T follicular helper cell (primary cell): ENCODE results near the gene TMEM198.

Experiments used
- DNase-seq: peaks from one replicate; pipeline ENCODE4 v3.0.0-alpha.2; 2020; ENCODE audit warnings: low read depth
- total RNA-seq, 2 experiments: gene quantifications; one replicate each; lab custom pipeline; 2026; lab: John Stamatoyannopoulos, UW

TMEM198 gene, protein sequence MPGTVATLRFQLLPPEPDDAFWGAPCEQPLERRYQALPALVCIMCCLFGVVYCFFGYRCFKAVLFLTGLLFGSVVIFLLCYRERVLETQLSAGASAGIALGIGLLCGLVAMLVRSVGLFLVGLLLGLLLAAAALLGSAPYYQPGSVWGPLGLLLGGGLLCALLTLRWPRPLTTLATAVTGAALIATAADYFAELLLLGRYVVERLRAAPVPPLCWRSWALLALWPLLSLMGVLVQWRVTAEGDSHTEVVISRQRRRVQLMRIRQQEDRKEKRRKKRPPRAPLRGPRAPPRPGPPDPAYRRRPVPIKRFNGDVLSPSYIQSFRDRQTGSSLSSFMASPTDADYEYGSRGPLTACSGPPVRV
- 0.96 to 3.0 reads per million in 2 experiments for total RNA-seq

DNA sequence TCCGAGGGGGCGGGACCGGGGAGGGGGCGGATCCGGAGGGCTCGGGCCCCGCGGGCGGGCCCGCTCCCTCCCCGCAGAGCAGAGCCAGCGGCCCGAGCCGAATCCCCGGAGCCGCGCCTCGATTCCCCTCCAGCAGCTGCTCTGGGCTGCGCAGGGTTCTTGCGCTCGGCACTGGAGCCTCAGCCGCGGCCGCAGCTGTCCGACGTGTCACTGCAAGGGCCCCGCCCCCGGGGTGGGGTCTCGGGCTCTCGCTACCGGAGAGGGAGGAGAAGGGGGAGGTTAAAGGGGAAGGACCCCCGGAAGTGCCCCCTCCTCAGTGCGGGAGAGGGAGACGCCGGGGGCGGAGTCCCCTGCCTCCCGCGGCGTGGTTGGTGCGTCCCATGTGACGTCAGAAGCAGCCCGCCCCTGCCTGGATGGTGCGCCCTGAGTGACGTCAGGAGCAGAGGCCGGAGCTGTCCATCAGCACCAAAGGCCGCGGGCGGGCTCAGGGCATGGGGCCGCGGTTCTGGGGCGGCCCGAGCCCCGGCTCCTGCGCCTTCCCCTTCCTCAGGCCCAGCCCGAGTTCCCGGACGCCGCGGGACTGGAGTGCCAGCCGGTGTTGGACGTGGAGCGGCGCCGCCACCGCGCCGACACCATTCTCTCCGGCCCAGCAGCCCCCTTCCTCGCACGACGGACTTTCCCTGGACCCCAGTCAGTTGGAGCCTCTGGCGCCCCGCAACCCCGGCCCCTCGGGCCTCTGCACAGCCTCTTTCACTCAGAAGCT, at the start of gene TMEM198, which contains the start of gene CHPF:
TSS of gene TMEM198 (plus strand) at position 433 of the 763 bp plus-strand sequence. CDS start 700 bp downstream, outside the sequence.
TSS of gene CHPF (minus strand) at position 214 of the 763 bp plus-strand sequence. CDS start 271 bp downstream, outside the sequence.
- DNase-seq: peak; percentile 87

DNA sequence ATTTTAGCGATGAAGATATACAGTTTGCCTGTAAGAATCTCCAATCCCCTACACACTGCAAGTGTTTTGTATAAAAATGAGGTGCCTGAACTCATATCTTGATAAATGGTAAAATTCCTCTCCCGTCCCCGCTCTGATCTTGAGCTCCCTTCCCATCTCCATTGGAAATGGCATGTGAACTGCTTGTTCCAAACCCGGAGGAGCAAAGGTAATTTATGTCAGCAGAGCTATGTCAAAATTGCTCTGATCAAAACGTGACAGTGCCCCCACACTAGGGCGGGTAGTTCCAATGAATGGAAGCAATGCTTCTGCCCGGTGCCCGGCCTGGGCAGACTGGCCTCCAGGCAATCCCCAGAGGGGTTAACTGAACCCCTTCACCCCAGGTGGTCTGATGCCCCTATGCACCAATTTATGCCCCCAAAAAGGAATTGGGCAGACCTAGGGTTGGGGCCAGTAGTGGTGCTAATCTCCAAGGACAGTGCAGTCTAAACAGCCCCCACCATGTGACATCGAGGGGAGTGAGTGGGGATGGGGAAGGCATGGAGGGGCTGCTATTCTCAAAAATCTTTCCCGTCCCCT, 48.8 kb upstream of the TMEM198 start:
- no peak for DNase-seq

DNA sequence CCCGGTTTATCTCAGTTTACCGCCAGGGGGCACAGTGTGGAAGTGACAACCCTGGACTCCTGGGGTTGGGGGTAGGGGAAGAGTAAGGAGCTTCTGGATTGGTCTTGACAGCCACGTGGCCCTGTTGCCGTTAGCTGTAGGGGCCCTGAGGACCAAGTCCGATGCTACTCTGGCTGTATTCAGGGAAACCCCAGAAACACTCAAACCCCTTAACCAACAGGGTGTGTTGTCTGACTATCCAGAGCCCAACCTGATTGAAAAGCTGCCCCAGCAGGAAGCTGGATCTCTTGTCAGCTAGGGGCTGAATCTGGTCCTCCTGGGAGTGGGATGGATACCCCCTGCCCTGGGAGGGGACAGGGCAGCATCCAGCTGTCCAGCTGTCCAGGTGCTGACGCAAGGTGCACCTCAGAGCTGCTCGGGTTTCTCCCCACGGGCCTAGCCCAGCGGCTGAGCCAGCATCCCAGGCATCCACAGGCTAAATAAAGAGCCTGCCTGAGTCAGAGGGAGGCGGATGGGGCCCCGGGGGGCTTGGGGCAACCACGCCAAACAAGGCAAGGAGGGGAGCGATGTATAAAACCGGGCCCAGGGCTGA, 48.2 kb upstream of the TMEM198 start:
- peak; percentile 26 for DNase-seq

DNA sequence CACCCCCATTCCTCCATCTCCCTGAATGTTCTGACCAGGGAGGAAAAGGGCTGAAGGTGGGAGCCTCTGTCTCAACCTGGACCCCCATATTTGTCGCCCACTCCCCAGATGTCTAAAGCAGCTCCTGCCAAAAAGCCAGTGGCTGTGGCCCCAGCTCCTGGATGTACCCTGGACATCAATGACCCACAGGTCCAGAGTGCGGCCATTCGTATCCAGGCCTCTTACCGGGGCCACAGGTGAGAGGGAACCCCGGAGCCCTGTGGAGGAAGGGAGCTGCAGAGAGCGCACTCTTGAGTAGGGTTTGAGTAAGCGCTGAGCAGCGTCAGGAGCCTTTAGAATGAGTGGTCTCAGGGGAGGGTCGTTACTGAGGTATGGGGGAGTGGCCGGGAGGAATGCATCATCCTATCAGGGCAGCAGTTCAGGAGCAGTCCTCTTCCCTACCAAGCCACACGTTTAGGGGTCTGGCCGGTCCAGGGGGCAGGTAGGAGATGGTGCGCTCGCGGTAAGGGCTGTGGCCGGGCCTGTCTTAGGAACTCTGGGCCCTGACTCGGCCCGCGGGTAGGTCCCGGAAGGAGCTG, 47.5 kb upstream of the TMEM198 start:
- no peak for DNase-seq

DNA sequence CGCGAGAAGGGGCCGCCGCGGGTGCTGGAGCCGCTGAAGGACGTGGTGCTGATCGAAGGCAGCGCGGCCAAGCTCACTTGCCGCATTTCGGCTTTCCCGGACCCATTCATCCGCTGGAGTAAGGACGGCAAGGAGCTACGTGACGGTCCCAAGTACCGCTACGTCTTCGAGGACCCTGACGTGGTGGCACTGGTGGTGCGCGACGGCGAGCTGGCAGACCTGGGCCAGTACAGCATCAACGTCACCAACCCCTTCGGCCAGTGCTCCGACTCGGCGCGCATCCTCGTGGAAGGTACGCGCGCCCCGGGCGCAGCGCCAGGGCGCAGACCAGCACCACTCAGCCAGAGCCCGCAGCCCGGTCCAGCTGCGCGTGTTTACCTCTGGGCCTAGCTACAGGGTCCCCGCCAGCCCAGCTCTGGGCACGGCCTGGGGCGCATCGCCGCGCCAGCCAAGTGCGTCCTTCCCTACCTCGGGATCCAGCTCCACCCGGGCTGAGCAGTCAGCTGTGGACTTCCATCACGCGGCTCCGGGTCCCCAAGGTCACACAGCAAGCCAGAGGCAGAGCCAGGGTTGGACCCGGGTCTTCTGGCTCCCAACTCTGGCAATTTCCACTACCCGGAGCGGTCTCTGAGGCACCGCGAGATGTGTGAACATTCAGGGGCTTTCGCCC, 46.9 kb upstream of the TMEM198 start:
- DNase-seq: no peak

DNA sequence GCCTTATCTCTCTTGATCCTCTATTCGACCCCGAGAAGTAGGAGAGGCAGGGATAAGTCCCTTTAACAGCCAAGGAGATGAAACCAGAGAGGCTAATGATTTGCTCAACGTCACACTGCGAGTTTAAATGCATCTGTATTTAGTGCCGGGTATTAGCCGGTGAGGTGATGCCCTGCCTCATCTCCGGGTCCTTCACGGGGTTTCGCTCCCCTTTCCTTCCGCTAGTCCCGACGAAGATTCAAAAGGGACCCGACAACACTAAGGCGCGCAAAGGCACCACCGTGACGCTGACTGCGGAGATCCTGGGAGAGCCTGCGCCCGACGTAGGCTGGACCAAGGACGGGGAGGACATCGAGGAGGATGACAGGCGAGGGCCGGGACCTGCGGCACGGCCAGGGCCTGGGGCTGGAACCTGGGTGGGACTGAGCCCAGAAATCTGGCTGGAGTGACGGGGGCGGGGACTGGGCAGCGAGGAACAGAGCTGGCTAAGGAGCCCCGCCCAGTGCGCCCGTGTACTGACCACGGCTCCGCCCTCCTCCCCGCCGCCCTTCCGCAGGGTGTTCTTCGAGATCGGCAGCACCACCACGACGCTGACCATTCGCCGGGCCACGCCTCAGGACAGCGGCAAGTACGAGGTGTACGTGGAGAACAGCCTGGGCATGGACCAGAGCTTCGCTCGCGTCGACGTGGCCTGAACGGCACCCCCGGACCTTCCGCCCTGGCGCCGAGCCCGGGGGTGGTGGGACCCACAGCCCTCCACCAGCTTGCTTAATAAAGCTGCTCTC, 46.1 kb upstream of the TMEM198 start:
- DNase-seq: no peak

DNA sequence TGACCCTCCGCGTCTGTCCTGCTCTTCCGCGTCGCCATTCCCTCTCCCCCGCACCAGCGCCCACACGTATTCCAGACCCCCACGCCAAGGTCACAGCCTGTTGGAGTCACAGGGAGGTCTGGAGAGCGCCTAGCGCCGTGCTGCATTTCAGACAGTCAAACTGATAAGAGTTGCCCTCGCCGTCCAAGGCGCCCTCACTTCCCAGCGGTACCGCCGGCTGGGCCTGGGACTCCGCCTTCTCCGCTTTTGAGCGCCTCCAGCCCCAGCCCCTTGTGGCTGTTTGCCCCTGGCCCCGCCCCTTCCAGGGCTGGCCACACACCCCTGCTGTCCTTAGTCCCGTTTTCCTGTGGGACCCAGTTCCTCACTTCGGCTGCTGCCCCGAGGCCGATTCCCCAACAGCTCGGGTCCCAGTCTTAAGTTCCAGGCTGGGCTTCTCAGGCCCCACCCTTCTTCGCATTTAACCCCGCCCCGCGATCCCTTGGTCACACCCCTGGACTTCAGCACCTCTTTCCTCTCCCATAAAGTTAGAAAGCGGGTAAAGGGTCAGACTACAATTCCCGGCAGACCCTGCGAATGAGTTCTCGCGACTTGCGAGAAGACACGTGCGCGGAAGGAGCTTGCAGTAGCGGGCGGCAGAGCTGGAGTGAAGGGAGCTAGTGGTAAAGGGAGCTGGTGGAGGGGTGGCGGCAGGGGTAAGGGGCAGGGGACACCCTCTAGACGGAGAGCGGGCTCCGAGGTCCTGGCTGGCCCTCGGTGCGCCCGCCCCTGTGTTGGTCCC, 45.4 kb upstream of the TMEM198 start, which contains the start of gene GMPPA:
TSS of gene GMPPA (plus strand) at position 612 of the 778 bp plus-strand sequence. CDS start 1,085 bp downstream, outside the sequence.
- peak; percentile 88 for DNase-seq

DNA sequence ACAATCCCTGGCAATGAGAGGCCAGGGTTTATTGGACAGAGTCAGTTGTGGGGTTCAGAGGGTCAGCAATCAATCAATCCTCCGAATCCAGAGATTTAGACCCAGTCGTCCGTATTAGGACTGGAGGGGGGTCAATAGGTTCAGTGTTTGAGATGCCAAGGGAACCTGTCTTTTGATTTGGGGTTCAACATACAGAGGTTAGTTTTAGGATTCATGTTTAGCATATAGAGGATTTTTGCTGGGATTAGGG, 44.8 kb upstream of the TMEM198 start:
- no peak for DNase-seq

DNA sequence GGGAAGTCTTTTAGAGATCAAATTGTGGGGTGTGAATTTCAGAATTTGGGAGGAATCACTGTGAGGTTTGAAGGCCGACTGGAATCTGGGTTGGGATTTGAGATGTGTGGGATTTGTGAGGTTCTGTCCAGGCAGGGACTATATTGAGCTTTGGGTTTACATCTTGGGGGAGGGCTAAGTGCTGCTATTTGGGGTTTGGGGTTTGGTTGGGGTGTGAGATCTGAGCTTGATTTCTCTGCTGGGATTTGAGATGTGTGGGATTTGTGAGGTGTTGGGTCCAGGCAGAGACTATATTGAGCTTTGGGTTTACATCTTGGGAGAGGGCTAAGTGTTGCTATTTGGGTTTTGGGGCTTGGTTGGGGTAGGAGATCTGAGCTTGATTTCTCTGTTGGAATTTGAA, 44.3 kb upstream of the TMEM198 start:
- DNase-seq: no peak

DNA sequence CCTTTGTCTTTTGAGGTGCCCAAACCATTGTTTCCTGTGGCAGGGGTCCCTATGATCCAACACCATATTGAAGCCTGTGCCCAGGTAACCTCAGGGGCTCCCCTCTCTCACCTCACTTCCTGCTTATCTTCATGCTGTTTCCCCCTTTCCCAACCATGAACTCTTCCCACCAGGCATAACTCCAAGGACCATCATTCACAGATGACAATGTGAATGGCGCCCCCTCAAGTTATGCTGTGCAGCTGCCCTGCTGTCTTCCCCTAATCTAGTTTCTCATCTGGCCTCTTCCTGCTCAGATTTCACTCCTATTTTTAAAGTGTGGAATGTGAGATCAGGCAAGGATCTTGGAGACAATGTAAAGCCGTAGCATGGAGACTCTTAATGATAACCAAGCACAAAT, 43.7 kb upstream of the TMEM198 start:
- DNase-seq: no peak

DNA sequence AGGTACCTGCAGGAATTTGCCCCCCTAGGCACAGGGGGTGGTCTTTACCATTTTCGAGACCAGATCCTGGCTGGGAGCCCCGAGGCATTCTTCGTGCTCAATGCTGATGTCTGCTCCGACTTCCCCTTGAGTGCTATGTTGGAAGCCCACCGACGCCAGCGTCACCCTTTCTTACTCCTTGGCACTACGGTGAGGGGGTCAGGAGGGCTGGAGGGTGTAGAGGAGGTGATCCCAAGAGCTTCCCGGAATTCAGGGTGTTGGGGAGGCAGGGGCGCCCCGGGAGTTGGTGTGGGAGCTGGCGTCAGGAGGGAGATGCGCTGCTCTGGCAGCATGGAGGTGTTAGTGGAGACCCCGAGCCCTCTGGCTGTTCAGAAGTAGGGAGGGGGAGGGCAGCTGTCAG, 42.0 kb upstream of the TMEM198 start:
- no peak for DNase-seq

DNA sequence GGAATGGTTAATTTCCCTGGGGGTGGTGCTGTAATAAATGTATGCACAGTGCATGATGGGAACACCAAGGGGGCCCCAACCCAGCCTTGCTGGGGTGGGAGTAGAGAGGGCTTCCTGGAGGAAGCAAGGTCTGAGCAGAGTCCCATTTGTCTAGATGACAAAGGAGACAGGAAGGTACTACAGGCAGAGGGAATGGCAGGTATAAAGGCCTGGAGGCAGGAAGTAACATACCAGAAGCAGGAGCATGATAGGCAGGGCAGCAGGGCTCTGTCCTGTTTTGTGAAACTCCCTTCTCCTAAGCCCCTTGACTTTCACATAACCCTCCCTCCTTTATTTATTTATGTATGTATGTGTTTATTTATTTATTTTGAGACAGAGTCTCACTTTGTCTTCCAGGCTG, 41.2 kb upstream of the TMEM198 start:
- no peak for DNase-seq

DNA sequence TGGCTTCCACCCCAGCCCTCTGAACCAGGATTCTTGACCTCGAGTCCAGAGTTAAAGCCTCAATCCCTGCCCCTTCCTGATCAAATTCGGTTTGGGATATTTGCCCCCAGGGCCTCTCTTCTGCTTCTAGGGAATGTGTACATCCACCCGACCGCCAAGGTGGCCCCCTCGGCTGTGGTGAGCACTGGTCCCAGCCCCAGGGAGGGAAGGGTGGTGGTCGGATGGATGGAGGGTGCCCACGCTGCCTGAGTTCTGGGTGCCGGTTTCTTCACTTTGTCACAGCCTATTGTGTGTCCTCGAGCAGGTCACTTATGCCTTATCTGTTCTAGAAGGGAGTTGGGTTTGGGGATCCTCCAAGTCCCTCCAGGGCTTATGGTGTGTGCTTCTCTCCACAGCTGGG, 38.2 kb upstream of the TMEM198 start:
- DNase-seq: no peak

DNA sequence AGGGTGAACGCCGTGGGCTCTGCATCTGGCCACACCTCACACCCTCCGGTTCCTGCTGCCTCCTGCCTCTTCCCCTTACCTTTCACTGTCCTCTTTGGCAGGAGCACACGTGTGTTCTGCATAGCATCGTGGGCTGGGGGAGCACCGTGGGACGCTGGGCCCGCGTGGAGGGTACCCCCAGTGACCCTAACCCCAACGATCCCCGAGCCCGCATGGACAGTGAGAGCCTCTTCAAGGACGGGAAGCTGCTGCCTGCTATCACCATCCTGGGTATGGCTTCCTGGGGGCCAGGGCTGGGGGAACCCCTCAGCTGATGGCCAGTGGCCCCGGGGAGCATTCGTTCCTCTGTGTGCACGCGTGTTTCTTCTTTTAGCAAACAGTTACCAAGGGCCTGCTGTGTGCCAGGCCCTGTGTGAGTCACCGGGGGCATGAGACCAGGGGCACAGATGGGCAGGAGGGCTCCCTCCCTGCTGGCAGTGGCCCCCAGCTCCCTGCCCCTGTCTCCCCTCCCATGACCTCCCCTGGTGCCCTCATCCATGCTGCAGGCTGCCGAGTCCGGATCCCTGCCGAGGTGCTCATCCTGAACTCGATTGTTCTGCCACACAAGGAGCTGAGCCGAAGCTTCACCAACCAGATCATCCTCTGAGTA, 37.6 kb upstream of the TMEM198 start:
- no peak for DNase-seq

DNA sequence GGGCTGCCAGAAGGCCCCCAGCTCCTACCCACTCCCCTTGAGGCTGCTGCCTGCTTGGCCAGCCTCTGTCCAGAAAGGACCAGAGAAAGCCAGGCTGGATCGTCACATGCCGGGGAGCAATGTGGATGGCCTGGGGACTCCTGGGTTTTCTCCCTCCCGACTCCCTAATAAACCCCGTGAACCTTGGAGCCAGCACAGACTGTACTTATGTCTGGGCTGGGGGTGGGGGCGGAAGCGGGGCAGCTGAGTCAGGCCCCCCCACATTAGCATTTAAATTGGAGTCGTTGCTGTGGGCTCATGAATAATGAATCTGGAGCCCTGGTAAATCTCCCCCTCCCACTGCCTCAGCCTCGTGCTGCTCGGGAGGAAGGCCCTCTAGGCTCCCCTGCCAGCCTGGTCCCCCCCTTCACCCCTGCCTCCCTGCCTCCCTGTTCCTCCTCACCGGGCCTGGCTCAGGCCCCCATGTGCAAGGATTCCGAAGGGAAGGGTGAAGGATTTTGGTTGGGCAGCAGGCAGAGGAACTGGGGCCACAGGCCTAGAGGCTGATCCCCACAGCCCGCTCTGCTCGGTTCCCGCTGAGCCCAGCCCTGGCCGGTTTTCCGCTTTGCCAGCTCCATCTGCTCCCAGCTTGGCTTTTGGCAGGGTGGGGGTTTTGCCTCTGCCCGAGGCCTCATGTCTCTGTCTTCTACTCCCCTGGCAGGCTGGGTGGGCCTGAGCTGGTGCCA, 36.9 kb upstream of the TMEM198 start:
- DNase-seq: no peak

DNA sequence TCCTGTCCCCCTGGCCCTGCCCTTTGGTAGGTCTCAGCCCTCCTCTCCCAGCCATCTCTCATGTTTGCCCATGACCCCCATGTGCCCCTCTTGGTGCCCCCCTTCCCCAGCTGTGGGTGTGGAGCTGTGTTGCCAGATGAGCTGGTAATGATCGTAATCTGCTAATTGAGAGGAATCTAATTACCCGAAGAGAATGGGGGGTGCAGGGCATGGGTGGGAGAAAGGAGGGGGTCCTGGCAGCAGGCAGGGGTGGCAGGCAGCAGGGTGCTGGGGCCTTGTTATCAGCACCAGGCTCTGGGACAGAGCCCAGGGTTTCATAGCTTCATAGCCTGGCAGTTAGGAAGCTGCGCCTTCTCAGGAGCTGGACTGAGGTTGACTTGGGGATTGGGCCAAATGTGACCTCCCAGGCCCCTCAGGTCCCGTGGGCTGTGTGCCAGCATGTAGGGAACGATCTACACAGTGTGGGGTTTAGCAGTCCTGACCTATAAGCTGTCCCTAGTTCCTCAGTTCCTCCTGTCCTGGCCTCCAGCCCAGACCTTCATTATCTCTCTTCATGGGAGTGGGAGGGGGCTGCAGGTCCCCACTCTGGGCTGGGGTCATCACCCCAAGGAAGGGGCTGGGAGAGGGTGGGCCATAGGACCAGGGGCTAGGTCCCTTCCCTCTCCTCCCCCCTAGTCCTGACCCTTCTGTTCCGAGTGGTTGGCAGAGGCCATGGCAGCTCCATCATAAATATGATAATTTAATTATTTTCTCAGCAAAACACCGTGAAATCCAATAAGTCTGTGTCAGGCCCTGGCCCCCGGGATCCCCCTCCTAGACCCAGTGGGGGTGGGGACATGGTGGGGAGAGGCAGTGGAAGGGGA, 36.0 kb upstream of the TMEM198 start:
- DNase-seq: no peak

DNA sequence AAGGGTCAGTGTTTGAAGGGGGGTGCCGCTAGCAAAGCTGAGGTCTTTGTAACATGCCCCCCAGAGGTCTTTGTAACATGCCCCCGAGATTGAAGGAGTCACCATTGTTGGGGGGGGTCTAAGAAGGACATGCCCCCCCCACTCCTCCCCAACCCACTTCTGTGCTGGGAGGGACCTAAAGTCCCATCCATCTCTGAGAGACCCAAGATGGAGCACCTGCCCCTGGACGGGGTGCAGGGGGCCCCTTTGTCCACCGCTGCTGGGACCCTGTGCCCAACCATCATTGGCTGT, 35.4 kb upstream of the TMEM198 start:
- no peak for DNase-seq
